Activated CD8-positive, alpha-beta T cell treated with anti-CD3 and anti-CD28 coated beads for 36 hours (primary cell): ENCODE data around the gene TRIM10. TPM values are rescaled to one million over a fixed set of nuclear protein-coding genes. Genes with fewer than 3 reads are reported as not detected.

Source experiments
- ATAC-seq: fragments of 200-7000 bp; cut with Tn5 transposase; one replicate; pipeline ENCODE4 v1.10.0; 2021; ENCODE audit warnings: mild to moderate bottlenecking, moderate library complexity
- CTCF ChIA-PET: fragments of 350-600 bp; sonication (Branson Sonifier 250); formaldehyde crosslinking; loops from one replicate; lab custom pipeline; 2021; ENCODE audit warnings: antibody characterized with exemption; lab: Charles Lee
- POLR2A ChIA-PET: fragments of 350-600 bp; sonication (Branson Sonifier 250); formaldehyde crosslinking; loops from one replicate; lab custom pipeline; 2021; ENCODE audit warnings: antibody characterized with exemption; lab: Charles Lee
- DNase-seq: peaks from one replicate; pipeline ENCODE4 v3.0.0-alpha.2; 2020
- H3K27ac Mint-ChIP-seq: one replicate; pipeline ENCODE4 v1.8.0; 2021; ENCODE audit warnings: mild to moderate bottlenecking, mixed read lengths
- H3K27me3 Mint-ChIP-seq: one replicate; pipeline ENCODE4 v1.8.0; 2021; ENCODE audit warnings: mixed read lengths
- H3K36me3 Mint-ChIP-seq: one replicate; pipeline ENCODE4 v1.8.0; 2021; ENCODE audit warnings: low read depth, mixed read lengths
- H3K4me1 Mint-ChIP-seq: one replicate; pipeline ENCODE4 v1.8.0; 2021; ENCODE audit warnings: low read depth, mixed read lengths
- H3K4me3 Mint-ChIP-seq: one replicate; pipeline ENCODE4 v1.8.0; 2021; ENCODE audit warnings: mild to moderate bottlenecking, moderate library complexity, mixed read lengths
- H3K9me3 Mint-ChIP-seq: one replicate; pipeline ENCODE4 v1.8.0; 2021; ENCODE audit warnings: mixed read lengths
- CTCF ChIP-seq: fragments of 200-600 bp; IDR thresholded peaks from one replicate; pipeline ENCODE4 v1.8.0; 2022; ENCODE audit warnings: antibody characterized with exemption, mild to moderate bottlenecking
- intact Hi-C: fragments of 100-400 bp; cut with micrococcal nuclease; formaldehyde crosslinking; loops from one replicate; pipeline ENCODE4 v1.10.0; 2022
- total RNA-seq, 2 experiments: library from RNA; stranded (reverse); gene quantifications; one replicate each; pipeline ENCODE4 v1.2.3, GENCODE V29; 2021

The TRIM10 gene
- total RNA-seq, 2 experiments from 2014 or later, result not detected

GRCh38 chr6:30188541-30188940 lies 27.5 kb upstream of the TRIM10 start:
- DNase-seq (no peak), ATAC-seq (no peak)
- Mint-ChIP-seq H3K27me3 (no peaks in the 10 kb centered on the region), H3K27ac (no peak overlapping the region), H3K36me3 (peaks cover 45% of the 10 kb centered on the region), H3K4me3 (no peak overlapping the region), H3K4me1 (no peaks in the 10 kb centered on the region), H3K9me3 (no peaks in the 10 kb centered on the region)
- POLR2A ChIA-PET, result interaction anchor here (1.1 to 1.5 kb wide), 2 partner anchors 13 to 19 kb away, joined by 3 to 4 read pairs; no protein-coding TSS in a partner anchor
- no peak for TF ChIP-seq CTCF
- CTCF ChIA-PET, result interaction anchor here (1.1 to 1.4 kb wide), 2 partner anchors 20 to 57 kb away, joined by 3 to 5 read pairs; no protein-coding TSS in a partner anchor
- intact Hi-C loops, result no loop called here

GRCh38 chr6:30185846-30186484 lies 25.0 kb upstream of the TRIM10 start:
- Mint-ChIP-seq H3K4me3 (no peak overlapping the region), H3K4me1 (no peaks in the 10 kb centered on the region), H3K27me3 (no peaks in the 10 kb centered on the region), H3K36me3 (peaks cover 42% of the 10 kb centered on the region), H3K9me3 (no peaks in the 10 kb centered on the region), H3K27ac (no peak overlapping the region)
- ChIA-PET POLR2A (no interaction called here), CTCF (no interaction called here)
- ATAC-seq, result no peak
- TF ChIP-seq CTCF, result no peak
- intact Hi-C loops, result no loop called here
- DNase-seq, result no peak

GRCh38 chr6:30184417-30185031 lies 23.5 kb upstream of the TRIM10 start:
- DNase-seq (no peak), ATAC-seq (no peak)
- peaks cover 2% of the 10 kb centered on the region for H3K27me3 Mint-ChIP-seq
- peaks cover 29% of the 10 kb centered on the region for H3K36me3 Mint-ChIP-seq
- TF ChIP-seq CTCF, result no peak
- ChIA-PET POLR2A (interaction anchor here (0.7 to 1.1 kb wide), 2 partner anchors 81 to 431 kb away, joined by 3 read pairs; no protein-coding TSS in a partner anchor), CTCF (interaction anchor here (0.8 kb wide), 1 partner anchor 54 kb away, joined by 3 read pairs; no protein-coding TSS in a partner anchor)
- H3K9me3 Mint-ChIP-seq, result peaks cover 2% of the 10 kb centered on the region
- intact Hi-C loops, result no loop called here
- H3K27ac Mint-ChIP-seq, result peak overlapping the region; percentile 2
- H3K4me1 Mint-ChIP-seq, result no peaks in the 10 kb centered on the region
- no peak overlapping the region for H3K4me3 Mint-ChIP-seq

DNA sequence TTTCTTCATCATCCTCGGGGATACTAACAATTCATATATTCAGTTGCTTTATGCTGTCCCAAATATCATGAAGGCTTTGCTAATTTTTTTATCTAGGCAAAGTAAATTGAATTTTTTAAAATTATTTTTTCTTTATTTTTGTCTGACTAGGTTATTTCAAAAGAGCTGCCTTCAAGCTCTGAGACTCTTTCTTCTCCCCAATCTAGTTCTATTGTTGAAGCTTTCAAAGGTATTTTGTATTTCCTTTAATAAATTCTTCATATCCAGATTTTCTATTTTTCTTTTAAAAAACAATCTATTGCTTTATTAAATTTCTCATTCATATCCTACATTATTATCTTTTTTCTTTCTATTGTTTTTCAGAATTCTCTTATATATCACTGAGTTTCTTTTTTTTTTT lies 19.1 kb upstream of the TRIM10 start:
- Mint-ChIP-seq H3K9me3 (peaks cover 4% of the 10 kb centered on the region), H3K36me3 (peaks cover 4% of the 10 kb centered on the region), H3K27me3 (peaks cover 30% of the 10 kb centered on the region), H3K4me1 (no peaks in the 10 kb centered on the region), H3K4me3 (no peak overlapping the region), H3K27ac (no peak overlapping the region)
- TF ChIP-seq CTCF, result no peak
- CTCF ChIA-PET, result no interaction called here
- DNase-seq (no peak), ATAC-seq (no peak)
- intact Hi-C loops, result no loop called here
- POLR2A ChIA-PET, result interaction anchor here (0.6 kb wide), 1 partner anchor 16 kb away, joined by 3 read pairs; no protein-coding TSS in a partner anchor

- no peak overlapping the region for H3K4me3 Mint-ChIP-seq
- H3K4me1 Mint-ChIP-seq, result no peaks in the 10 kb centered on the region
- ATAC-seq, result no peak
- CTCF ChIA-PET, result interaction anchor here (0.7 to 1.6 kb wide), 2 partner anchors 48 to 484 kb away, joined by 3 to 5 read pairs; no protein-coding TSS in a partner anchor
- POLR2A ChIA-PET, result no interaction called here
- TF ChIP-seq CTCF, result no peak
- no peaks in the 10 kb centered on the region for H3K36me3 Mint-ChIP-seq
- DNase-seq, result no peak
- H3K27me3 Mint-ChIP-seq, result peaks cover 34% of the 10 kb centered on the region
- H3K27ac Mint-ChIP-seq, result no peak overlapping the region
- intact Hi-C loops, result no loop called here
- H3K9me3 Mint-ChIP-seq, result peaks cover 4% of the 10 kb centered on the region
Measured at GRCh38 chr6:30178837-30179236, 17.8 kb upstream of the TRIM10 start.
